DMS153 treated with DMSO at 0.1 percent for 48 hours (cell line): Measurements from ENCODE around the gene IQCN.
"Not testable (repeated sequence)": the region's sequence is repeated elsewhere in the genome, so short reads cannot be mapped to it uniquely, and the experiment has no call there.

Source experiments
- DNase-seq: peaks from one replicate; lab custom pipeline; 2025; ENCODE audit not compliant: unreplicated experiment; lab: John Stamatoyannopoulos, UW

IQCN gene

GRCh38 chr19:18214779-18215433, 59.3 kb downstream of the IQCN start:
- no peak for DNase-seq

DNA sequence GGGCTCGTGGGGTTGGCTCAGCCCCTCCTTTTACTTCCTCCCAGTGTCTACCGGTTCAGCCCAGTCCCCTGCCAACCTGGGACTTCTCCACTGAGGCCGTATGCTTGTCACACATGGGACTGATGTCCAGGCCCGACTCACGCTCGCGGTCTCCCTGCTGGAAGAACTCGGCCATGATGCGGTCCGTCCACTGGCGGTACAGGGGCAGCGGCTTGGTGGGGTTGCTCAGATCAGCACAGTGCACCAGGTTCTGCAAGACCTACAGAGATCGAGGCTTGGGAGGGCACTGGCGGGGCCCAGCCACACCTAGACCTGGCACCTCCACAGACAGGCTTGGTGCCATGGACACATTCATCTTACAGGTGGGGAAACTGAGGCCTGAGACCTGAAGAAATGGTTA, 62.6 kb downstream of the IQCN start:
- no peak for DNase-seq

GRCh38 chr19:18209912-18210311, 64.3 kb downstream of the IQCN start:
- DNase-seq = not testable (repeated sequence)

- DNase-seq = no peak
These were observed 65.9 kb downstream of the IQCN start for GRCh38 chr19:18208098-18208951.
